Nephron progenitor cell (in vitro differentiated cells): Measurements from ENCODE around the gene ANP32E.
"Not testable (repeated sequence)": the region's sequence is repeated elsewhere in the genome, so short reads cannot be mapped to it uniquely, and the experiment has no call there.

Experiments used
- DNase-seq: peaks from one replicate; pipeline ENCODE4 v3.0.0; 2021
- H3K27ac Mint-ChIP-seq: 2 replicates; pipeline ENCODE4 v1.8.0; 2021; ENCODE audit warnings: mild to moderate bottlenecking, moderate library complexity, mixed read lengths
- H3K27me3 Mint-ChIP-seq: 2 replicates; pipeline ENCODE4 v1.8.0; 2021; ENCODE audit warnings: mild to moderate bottlenecking, low read depth, mixed read lengths; ENCODE audit not compliant: poor library complexity
- H3K36me3 Mint-ChIP-seq: 2 replicates; pipeline ENCODE4 v1.8.0; 2021; ENCODE audit warnings: low read depth, mixed read lengths
- H3K4me1 Mint-ChIP-seq: 2 replicates; pipeline ENCODE4 v1.8.0; 2021; ENCODE audit warnings: mixed read lengths
- H3K4me3 Mint-ChIP-seq: 2 replicates; pipeline ENCODE4 v1.8.0; 2021; ENCODE audit warnings: mild to moderate bottlenecking, moderate library complexity, mixed read lengths
- H3K9me3 Mint-ChIP-seq: 2 replicates; pipeline ENCODE4 v1.8.0; 2021; ENCODE audit warnings: mild to moderate bottlenecking, moderate library complexity, mixed read lengths
- TF ChIP-seq, protein P1 (sequence below): fragments of 200-600 bp; sonication (generic); IDR thresholded peaks from 2 replicates; pipeline ENCODE4 v1.5.0; 2021; ENCODE audit warnings: antibody characterized with exemption

Gene ANP32E

DNA sequence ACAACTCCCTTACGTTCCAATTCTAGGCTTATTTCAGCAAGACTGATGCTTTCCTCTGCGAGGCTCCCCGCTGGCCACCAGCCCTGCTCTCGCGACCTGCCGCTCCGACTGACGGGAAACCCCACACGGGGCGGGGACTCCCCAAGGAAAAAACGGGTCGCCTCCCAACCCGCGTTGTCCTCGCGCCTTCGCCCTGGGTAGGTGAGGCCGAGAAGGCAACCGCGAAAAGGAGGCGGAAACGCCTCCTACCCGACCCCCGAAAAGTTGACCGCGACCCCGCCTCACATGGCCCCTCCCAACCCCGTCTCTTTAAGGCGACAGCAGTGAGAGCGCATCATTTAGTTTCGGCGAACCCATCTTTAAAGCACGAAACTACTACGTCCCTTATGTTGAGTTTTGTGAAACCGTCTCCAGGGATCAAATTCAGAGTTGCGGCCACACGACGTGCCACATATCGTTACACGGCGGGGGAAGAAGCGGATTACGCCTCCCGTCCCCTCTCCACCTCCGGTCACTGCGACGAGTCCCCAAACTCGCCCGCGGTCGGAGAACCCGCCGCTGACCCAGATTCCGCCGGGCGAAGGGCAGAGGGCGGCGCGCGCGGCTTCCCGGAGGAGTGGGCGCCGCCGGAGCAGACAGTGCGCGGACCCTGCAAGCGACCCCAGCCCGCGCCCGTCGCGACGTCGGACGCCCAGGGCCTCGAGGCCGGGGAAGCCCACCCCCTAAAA lies 1.2 kb downstream of the ANP32E start:
- TF ChIP-seq, protein P1, sequence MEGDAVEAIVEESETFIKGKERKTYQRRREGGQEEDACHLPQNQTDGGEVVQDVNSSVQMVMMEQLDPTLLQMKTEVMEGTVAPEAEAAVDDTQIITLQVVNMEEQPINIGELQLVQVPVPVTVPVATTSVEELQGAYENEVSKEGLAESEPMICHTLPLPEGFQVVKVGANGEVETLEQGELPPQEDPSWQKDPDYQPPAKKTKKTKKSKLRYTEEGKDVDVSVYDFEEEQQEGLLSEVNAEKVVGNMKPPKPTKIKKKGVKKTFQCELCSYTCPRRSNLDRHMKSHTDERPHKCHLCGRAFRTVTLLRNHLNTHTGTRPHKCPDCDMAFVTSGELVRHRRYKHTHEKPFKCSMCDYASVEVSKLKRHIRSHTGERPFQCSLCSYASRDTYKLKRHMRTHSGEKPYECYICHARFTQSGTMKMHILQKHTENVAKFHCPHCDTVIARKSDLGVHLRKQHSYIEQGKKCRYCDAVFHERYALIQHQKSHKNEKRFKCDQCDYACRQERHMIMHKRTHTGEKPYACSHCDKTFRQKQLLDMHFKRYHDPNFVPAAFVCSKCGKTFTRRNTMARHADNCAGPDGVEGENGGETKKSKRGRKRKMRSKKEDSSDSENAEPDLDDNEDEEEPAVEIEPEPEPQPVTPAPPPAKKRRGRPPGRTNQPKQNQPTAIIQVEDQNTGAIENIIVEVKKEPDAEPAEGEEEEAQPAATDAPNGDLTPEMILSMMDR: no peak
- DNase-seq: peak; percentile 67
- peaks cover 6% of the 10 kb centered on the region for H3K27me3 Mint-ChIP-seq
- no peaks in the 10 kb centered on the region for H3K9me3 Mint-ChIP-seq
- peak overlapping the region; percentile 93 for H3K27ac Mint-ChIP-seq
- peaks cover 23% of the 10 kb centered on the region for H3K4me1 Mint-ChIP-seq
- H3K36me3 Mint-ChIP-seq: peaks cover 23% of the 10 kb centered on the region
- H3K4me3 Mint-ChIP-seq: no peak overlapping the region

DNA sequence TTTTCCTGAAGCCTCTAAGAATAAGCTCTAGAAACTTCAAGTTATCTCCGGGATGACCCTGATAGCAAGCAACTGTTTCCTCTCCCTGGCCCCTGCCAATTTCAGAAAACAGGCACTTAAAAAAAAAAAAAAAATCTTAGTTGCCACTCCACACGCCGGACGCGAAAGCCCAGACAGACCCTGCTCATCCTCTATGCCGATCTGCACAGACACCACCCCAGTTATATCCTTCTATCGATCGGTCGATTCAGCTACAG lies 1.7 kb downstream of the ANP32E start:
- TF ChIP-seq, protein P1: no peak
- Mint-ChIP-seq H3K4me1 (peaks cover 23% of the 10 kb centered on the region), H3K4me3 (no peak overlapping the region), H3K9me3 (no peaks in the 10 kb centered on the region), H3K27ac (peak overlapping the region; percentile 93), H3K36me3 (peaks cover 26% of the 10 kb centered on the region), H3K27me3 (peaks cover 6% of the 10 kb centered on the region)
- no peak for DNase-seq

DNA sequence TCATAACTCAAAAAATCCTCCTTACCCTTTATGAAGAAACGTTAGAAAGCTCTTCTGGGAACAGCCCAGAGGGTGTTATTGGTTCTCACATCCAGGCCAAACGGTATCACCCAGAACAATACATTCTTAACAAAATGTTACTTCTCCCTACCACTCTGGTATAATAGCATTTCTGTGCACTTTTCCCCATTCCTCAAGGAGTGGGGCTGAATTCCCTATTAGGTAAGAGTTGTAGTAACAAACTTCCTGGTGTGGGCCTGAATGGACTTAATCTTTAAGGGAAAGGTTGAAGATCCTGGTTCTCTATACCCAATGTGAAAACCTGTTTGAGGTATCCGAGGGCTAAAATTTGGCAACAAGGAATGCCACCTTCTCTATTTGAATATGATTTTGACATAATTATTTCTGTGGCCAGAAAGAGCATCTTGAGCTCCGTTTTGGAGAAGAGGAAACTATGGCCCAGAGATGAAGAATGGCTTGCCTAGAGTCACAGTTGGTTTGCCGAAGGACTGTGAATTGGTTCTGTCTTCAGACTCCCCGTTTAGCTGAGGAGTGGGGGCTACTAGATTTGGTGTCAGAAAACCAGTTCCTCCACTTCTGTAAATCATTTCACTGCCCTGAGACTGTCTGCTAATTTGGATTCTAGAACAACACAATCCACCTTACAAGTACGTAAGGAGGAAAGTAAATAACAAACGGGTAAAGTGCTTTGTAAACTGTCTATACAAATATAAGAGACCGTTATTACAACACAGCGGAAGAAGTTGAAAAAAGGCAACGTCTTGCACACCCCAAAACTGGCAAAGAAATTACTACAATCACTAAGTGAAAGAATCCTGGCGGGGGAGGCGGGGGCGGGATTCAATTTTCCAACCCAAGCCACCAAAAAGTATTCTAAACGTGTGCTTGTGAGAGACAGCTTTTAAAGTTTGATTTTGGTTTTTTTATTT lies 2.3 kb downstream of the ANP32E start:
- Mint-ChIP-seq H3K9me3 (no peaks in the 10 kb centered on the region), H3K4me1 (peaks cover 23% of the 10 kb centered on the region), H3K27me3 (peaks cover 6% of the 10 kb centered on the region), H3K36me3 (peaks cover 32% of the 10 kb centered on the region), H3K4me3 (no peak overlapping the region), H3K27ac (peak overlapping the region; percentile 93)
- no peak for DNase-seq
- TF ChIP-seq, protein P1: no peak

DNA sequence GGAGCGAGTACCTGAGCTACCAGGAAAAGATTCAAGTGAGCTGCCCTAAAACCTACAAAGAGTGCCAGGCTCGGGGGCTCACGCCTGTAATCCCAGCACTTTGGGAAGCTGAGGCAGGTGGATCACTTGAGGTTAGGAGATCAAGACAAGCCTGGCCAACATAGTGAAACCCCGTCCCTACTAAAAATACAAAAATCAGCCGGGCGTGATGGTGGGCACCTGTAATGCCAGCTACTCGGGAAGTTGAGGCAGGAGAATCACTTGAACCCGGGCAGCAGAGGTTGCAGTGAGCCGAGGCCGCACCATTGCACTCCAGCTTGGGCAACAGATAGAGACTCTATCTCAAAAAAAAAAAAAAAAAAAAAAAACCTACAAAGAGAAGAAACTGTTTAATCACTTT lies 3.0 kb downstream of the ANP32E start:
- not testable (repeated sequence) for DNase-seq, H3K9me3 Mint-ChIP-seq, H3K4me3 Mint-ChIP-seq, H3K27ac Mint-ChIP-seq, H3K27me3 Mint-ChIP-seq
- Mint-ChIP-seq H3K36me3 (peaks cover 39% of the 10 kb centered on the region), H3K4me1 (peaks cover 23% of the 10 kb centered on the region)

DNA sequence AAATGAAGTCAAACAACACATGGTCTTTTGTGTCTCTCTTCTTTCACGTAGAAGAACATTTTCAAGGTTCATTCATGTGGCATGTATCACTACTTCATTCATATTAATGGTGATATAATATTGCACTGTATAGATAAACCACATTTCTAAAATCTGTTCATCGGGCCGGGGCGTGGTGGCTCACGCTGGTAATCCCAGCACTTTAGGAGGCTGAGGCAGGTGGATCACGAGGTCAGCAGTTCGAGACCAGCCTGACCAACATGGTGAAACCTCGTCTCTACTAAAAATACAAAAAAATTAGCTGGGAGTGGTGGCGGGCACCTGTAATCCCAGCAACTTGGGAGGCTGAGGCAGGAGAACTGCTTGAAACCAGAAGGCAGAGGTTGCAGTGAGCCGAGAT lies 7.7 kb downstream of the ANP32E start:
- peaks cover 83% of the 10 kb centered on the region for H3K36me3 Mint-ChIP-seq
- H3K27me3 Mint-ChIP-seq, DNase-seq, H3K27ac Mint-ChIP-seq, H3K9me3 Mint-ChIP-seq, H3K4me1 Mint-ChIP-seq, H3K4me3 Mint-ChIP-seq: not testable (repeated sequence)

DNA sequence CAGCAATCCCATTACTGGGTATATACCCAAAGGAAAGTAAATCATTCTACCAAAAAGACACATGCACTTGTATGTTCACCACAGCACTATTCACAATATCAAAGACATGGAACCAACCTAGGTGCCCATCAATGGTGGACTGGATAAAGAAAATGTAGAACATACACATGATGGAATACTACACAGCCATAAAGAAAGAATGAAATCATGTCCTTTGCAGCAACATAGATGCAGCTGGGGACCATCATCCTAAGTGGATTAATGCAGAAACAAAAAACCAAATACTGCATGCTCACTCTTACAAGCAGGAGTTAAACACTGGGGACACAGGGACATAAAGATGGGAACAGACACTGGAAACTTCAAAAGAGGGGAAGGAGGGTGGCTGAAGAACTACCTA lies 8.7 kb downstream of the ANP32E start:
- Mint-ChIP-seq H3K4me3 (no peak overlapping the region), H3K27ac (no peak overlapping the region), H3K27me3 (no peaks in the 10 kb centered on the region), H3K9me3 (no peaks in the 10 kb centered on the region), H3K4me1 (no peaks in the 10 kb centered on the region), H3K36me3 (peaks cover 89% of the 10 kb centered on the region)
- no peak for DNase-seq
- TF ChIP-seq, protein P1: no peak

DNA sequence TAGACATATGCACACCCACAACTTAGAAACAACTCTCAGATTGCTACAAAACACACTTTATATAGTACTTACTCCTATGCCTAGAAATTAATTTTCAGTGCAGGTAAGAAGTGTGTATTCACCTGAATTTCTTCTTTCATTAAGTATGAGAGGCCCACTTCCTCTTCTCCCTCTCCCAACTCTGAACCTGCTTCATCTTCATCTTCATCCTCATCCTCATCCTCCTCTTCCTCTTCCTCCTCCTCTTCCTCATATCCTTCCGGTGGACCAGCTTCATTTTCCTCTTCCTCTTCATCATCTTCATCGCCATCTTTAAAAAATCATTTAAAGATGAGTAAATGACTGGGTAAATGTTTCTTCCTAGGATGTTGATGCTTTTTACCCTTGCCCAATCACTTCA lies 9.4 kb downstream of the ANP32E start:
- Mint-ChIP-seq H3K4me3 (no peak overlapping the region), H3K27ac (no peak overlapping the region), H3K9me3 (no peaks in the 10 kb centered on the region), H3K4me1 (no peaks in the 10 kb centered on the region), H3K36me3 (peaks cover 87% of the 10 kb centered on the region), H3K27me3 (no peaks in the 10 kb centered on the region)
- no peak for DNase-seq
- TF ChIP-seq, protein P1: no peak
